Heart right ventricle (tissue), 16 donors: ENCODE measurements around the gene ABCA7. TPM values are rescaled to one million over a fixed set of nuclear protein-coding genes. Genes with fewer than 3 reads are reported as not detected.
A peak's percentile ranks its signal among the peaks of the same experiment; 100 is the strongest.

Experiments used
- ATAC-seq, 8 donors: fragments of 200-7000 bp; cut with Tn5 transposase; one replicate each; pipeline ENCODE4 v1.9.1; 2020; ENCODE audit warnings: mild to moderate bottlenecking in 8 of 8, moderate library complexity in 8 of 8, moderate number of reproducible peaks in 1 of 8
- DNase-seq, 2 donors: peaks; one replicate each; pipeline ENCODE4 v3.0.0-alpha.2; 2020
- H3K27ac ChIP-seq, 10 donors: fragments of 200-600 bp; sonication (generic) in 2 of 10; one replicate each; pipeline versions ENCODE4 v1.5.0 to v1.8.0; 2020 to 2022; ENCODE audit warnings: mild to moderate bottlenecking in 3 of 10
- H3K27me3 ChIP-seq, 7 donors: fragments of 200-600 bp; one replicate each; pipeline ENCODE4 v1.8.0; 2021 to 2022; ENCODE audit warnings: mild to moderate bottlenecking in 2 of 7
- H3K36me3 ChIP-seq, 9 donors: fragments of 200-600 bp; sonication (generic) in 1 of 9; one replicate each; pipeline versions ENCODE4 v1.5.0 to v1.8.0; 2020 to 2022; ENCODE audit warnings: mild to moderate bottlenecking in 2 of 9
- H3K4me1 ChIP-seq, 9 donors: fragments of 200-600 bp; sonication (generic) in 1 of 9; one replicate each; pipeline versions ENCODE4 v1.5.0 to v1.8.0; 2020 to 2022; ENCODE audit warnings: mild to moderate bottlenecking in 4 of 9
- H3K4me3 ChIP-seq, 10 donors: fragments of 200-600 bp; sonication (generic) in 2 of 10; one replicate each; pipeline versions ENCODE4 v1.5.0 to v1.8.0; 2020 to 2022; ENCODE audit warnings: mild to moderate bottlenecking in 7 of 10, moderate library complexity in 2 of 10
- H3K9me3 ChIP-seq, 11 donors: fragments of 200-600 bp in 10 of 11; sonication (generic) in 2 of 11; one replicate each; pipeline versions ENCODE4 v1.5.0 to v1.8.0; 2013 to 2022; ENCODE audit warnings: mild to moderate bottlenecking in 2 of 11, control low read depth in 1 of 11, moderate library complexity in 1 of 11
- WGBS, 2 donors: extraction: QIAGEN DNeasy Blood & Tissue Kit; methylation state at CpG; one replicate each; pipeline ENCODE4 v1.1.7; 2013; ENCODE audit warnings: inconsistent platforms in 1 of 2; 5-methylcytosine and 5-hydroxymethylcytosine counted together
- intact Hi-C, 10 donors: fragments of 100-400 bp; cut with DNase I; formaldehyde crosslinking; loops; one replicate each; pipeline versions ENCODE4 v1.11.1 to v1.14.2; 2022
- polyA plus RNA-seq, 2 donors: library from polyadenylated mRNA; stranded (reverse); fragments of 200-250 nt; gene quantifications; one replicate each; pipeline ENCODE4 v1.2.3, GENCODE V29; 2013
- total RNA-seq, 10 donors: library from RNA; stranded (reverse); fragmentation: NEBNext Ultra II Directional in 3 of 10; extraction: Animal tissue kit (Norgen Biotek cat#: 25700) in 3 of 10; gene quantifications; one replicate each; pipeline versions ENCODE4 v1.2.1 to v1.2.4, GENCODE V29; 2021 to 2023
- TF ChIP-seq, protein P1 (sequence below), 9 donors: fragments of 200-600 bp; sonication (generic) in 2 of 9; IDR thresholded peaks; one replicate each; pipeline versions ENCODE4 v1.5.0 to v1.8.0; 2021 to 2022; ENCODE audit warnings: antibody characterized with exemption in 9 of 9, mild to moderate bottlenecking in 5 of 9, moderate library complexity in 1 of 9
- donor health status: Arrhythmogenic right ventricular cardiomyopathy.
- donor health status: ischemic (EF 13 %, LVEDD 7.1; RV severe dilation, severe dysfunction).
- donor health status: healthy with polysubstance abuse.
- donor health status: DM: no; HTN: yes; CAD: no.
- donor health status: DM: no; HTN: no; CAD: no.
- donor health status: ischemic (EF 25% LVEDD 6.9; RV normal size, moderate dysfunction).
- donor health status: ischemic (EF 25% LVEDD 5.7; RV mildly dilated, moderate dysfunction).
- donor health status: healthy.
- donor health status: DM: yes; HTN: yes; CAD: no.
- donor health status: Ischemic cardiomyopathy.
- donor health status: ischemic (EF 35%, LVEDD 5.7; RV mildly dilated, moderate dysfunction).
- donor health status: nonischemic (EF 11% LVEDD 7.7; RV severe dilation, severe dysfunction).
- donor health status: DM: yes; HTN: yes; CAD: no.
- donor health status: PGD.
- donor health status: ischemic (EF 29% LVEDD 5.4; RV normal size, mild dysfunction).
- donor health status: nonischemic (EF 23%, LVEDD 6.1; RV moderate dilation, normal function).

Gene ABCA7
- total and polyA plus RNA-seq, 12 donors, result 2.7 to 23.4 (median 5.6) TPM

DNA sequence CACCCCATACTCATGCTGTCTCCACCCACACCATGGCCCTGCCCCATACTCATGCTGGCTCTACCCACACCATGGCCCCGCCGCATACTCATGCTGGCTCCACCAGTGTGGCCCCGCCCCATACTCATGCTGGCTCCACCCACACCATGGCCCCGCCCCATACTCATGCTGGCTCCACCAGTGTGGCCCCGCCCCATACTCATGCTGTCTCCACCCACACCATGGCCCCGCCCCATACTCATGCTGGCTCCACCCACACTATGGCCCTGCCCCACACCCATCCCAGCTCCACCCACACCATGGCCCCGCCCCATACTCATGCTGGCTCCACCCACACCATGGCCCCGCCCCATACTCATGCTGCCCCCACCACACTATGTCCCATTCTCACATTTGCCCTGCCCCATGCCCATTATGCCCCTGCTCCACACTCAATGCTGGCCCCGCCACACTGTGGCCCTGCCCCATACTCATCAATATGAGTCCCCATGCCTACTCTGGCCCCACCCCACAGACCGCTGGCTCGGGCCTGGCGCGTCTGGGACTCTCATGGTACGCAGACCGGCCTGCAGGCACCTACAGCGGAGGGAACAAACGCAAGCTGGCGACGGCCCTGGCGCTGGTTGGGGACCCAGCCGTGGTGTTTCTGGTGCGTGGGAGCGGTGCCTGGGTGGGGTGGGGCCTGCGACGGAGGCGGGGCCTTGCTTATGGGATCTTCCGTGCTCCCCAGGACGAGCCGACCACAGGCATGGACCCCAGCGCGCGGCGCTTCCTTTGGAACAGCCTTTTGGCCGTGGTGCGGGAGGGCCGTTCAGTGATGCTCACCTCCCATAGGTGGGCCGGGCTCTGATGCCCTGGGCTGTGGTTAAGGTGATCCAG lies 23.4 kb downstream of the ABCA7 start:
- TF ChIP-seq, protein P1, sequence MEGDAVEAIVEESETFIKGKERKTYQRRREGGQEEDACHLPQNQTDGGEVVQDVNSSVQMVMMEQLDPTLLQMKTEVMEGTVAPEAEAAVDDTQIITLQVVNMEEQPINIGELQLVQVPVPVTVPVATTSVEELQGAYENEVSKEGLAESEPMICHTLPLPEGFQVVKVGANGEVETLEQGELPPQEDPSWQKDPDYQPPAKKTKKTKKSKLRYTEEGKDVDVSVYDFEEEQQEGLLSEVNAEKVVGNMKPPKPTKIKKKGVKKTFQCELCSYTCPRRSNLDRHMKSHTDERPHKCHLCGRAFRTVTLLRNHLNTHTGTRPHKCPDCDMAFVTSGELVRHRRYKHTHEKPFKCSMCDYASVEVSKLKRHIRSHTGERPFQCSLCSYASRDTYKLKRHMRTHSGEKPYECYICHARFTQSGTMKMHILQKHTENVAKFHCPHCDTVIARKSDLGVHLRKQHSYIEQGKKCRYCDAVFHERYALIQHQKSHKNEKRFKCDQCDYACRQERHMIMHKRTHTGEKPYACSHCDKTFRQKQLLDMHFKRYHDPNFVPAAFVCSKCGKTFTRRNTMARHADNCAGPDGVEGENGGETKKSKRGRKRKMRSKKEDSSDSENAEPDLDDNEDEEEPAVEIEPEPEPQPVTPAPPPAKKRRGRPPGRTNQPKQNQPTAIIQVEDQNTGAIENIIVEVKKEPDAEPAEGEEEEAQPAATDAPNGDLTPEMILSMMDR (IDR thresholded peaks at IDR 0.05), result no peak
- 71 to 93% methylated on average over 37 of the region's 37 CpGs for WGBS, 2 donors
- peaks cover 11 to 37% (median 26%) of the 10 kb centered on the region in 9 donors for H3K4me1 ChIP-seq

DNA sequence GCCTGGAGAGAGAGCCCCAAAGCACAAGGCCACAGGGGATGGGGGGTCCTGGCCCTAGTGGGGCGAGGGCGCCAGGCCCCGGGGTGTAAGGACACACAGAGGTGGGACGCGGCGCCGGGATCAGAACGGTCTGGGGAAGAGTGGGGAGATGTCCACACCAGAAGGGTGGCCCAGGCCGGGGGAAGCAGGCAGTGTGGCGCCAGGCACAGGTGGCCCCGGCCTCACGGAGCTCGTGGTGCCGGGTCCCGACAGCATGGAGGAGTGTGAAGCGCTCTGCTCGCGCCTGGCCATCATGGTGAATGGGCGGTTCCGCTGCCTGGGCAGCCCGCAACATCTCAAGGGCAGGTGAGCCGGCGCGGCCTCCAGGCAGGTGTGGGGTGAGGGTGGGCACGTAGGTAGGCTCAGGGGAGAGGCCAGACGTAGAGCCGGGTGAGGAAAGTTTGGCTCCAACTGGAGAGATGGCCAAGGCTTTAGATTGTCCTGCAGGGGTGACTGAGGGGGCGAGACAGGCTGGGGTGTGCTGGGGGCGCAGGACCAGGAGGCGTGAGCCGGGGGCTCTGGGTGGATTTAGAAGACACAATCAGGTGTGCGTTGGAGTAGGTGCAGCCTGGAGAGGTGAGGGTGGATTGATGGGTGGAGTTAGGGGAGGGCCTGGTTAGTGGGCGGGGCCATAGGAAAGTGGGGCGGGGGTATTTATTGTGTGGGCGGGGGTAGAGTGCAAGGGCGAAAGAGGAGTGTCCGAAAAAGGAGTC lies 24.2 kb downstream of the ABCA7 start:
- Histone ChIP-seq H3K27me3 (peaks cover 18 to 55% (median 49%) of the 10 kb centered on the region in 7 donors), H3K4me1 (peaks cover 11 to 39% (median 28%) of the 10 kb centered on the region in 9 donors), H3K27ac (no peak overlapping the region), H3K4me3 (no peak overlapping the region), H3K36me3 (peaks cover 0 to 4% (median 0%) of the 10 kb centered on the region in 9 donors), H3K9me3 (peaks cover 0 to 18% (median 0%) of the 10 kb centered on the region in 11 donors)
- TF ChIP-seq, protein P1 (IDR thresholded peaks at IDR 0.05), result no peak
- ATAC-seq (no peak), DNase-seq (no peak)
- intact Hi-C loops, result no loop called here
- 69 to 84% methylated on average over 37 of the region's 37 CpGs for WGBS, 2 donors

More for the DNA sequence above, 23.4 kb downstream of the ABCA7 start:
- H3K4me3 ChIP-seq, result no peak overlapping the region
- H3K27me3 ChIP-seq, result peaks cover 16 to 46% (median 41%) of the 10 kb centered on the region in 7 donors
- DNase-seq (no peak), ATAC-seq (no peak)
- intact Hi-C loops, result no loop called here
- H3K36me3 ChIP-seq, result peaks cover 0 to 12% (median 0%) of the 10 kb centered on the region in 9 donors
- H3K27ac ChIP-seq, result no peak overlapping the region
- peaks cover 0 to 26% (median 8%) of the 10 kb centered on the region in 11 donors for H3K9me3 ChIP-seq

DNA sequence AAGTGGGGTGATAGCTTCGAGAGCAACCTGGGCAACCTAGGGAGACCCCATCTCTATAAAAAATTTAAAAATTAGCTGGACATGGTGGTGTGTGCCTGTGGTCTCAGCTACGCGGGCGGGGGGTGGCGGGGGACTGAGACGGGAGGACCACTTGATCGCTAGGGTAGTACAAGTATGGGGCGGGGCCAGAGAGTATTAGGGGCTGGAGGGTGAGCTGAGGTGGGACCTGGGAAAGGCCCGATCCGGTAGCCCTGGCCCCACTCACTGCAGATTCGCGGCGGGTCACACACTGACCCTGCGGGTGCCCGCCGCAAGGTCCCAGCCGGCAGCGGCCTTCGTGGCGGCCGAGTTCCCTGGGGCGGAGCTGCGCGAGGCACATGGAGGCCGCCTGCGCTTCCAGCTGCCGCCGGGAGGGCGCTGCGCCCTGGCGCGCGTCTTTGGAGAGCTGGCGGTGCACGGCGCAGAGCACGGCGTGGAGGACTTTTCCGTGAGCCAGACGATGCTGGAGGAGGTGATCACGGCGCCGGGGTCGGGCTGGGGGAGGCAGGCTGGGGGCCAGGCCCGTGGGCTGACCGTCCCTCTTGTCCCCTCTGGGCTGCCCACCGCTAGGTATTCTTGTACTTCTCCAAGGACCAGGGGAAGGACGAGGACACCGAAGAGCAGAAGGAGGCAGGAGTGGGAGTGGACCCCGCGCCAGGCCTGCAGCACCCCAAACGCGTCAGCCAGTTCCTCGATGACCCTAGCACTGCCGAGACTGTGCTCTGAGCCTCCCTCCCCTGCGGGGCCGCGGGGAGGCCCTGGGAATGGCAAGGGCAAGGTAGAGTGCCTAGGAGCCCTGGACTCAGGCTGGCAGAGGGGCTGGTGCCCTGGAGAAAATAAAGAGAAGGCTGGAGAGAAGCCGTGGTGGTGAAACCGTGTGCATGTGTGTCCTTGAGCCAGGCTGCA lies 25.0 kb downstream of the ABCA7 start:
- peaks cover 11 to 47% (median 37%) of the 10 kb centered on the region in 9 donors for H3K4me1 ChIP-seq
- TF ChIP-seq, protein P1 (IDR thresholded peaks at IDR 0.05), result peak in 8 of 9 donors; percentile 56 to 94 (median 72)
- H3K4me3 ChIP-seq, result peak overlapping the region in 3 of 10 donors; percentile 0 to 21 (median 18)
- intact Hi-C loops, result no loop called here
- H3K36me3 ChIP-seq, result peaks cover 0 to 2% (median 0%) of the 10 kb centered on the region in 9 donors
- DNase-seq (peak in 1 of 2 donors; percentile 72), ATAC-seq (peak; percentile 61 to 81 (median 74))
- H3K9me3 ChIP-seq, result peaks cover 0 to 9% (median 0%) of the 10 kb centered on the region in 11 donors
- H3K27me3 ChIP-seq, result peaks cover 25 to 63% (median 57%) of the 10 kb centered on the region in 7 donors
- peak overlapping the region in 1 of 10 donors; percentile 68 for H3K27ac ChIP-seq
- 9 to 12% methylated on average over 57 to 60 of the region's 60 CpGs for WGBS, 2 donors
